Activated gamma-delta T cell treated with Interleukin-2 at 50 U/mL for 16 hours (primary cell): ENCODE results near the gene MYRF.

ENCODE experiments used
- DNase-seq: peaks from one replicate; pipeline ENCODE4 v3.0.0-alpha.2; 2020

MYRF gene

DNA sequence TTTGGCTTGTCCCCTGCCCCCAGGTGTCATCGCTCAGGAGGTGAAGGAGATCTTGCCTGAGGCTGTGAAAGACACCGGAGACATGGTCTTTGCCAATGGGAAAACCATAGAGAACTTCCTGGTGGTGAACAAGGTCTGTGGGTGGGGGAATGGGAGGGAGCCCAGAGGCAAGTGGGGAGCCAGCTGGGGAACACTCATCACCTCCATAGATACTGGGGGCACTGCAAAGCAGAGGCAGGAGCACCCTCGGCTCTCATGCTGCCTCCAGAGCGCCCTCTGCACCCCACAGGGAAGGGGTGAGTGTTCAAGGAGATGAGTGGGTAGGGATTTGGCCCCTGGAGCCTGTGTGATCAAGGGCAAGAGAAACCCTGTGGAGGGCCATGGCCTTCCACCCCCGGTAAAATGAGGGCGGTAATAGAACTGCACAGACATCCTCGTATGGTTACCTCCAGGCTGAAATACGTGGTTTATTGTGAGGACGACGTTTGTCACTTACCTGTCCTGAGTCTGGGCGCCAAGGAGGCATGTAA, 26.0 kb downstream of the MYRF start:
- DNase-seq, result no peak

- DNase-seq, result no peak
Measured at GRCh38 chr11:61778920-61779650, 26.6 kb downstream of the MYRF start.

DNA sequence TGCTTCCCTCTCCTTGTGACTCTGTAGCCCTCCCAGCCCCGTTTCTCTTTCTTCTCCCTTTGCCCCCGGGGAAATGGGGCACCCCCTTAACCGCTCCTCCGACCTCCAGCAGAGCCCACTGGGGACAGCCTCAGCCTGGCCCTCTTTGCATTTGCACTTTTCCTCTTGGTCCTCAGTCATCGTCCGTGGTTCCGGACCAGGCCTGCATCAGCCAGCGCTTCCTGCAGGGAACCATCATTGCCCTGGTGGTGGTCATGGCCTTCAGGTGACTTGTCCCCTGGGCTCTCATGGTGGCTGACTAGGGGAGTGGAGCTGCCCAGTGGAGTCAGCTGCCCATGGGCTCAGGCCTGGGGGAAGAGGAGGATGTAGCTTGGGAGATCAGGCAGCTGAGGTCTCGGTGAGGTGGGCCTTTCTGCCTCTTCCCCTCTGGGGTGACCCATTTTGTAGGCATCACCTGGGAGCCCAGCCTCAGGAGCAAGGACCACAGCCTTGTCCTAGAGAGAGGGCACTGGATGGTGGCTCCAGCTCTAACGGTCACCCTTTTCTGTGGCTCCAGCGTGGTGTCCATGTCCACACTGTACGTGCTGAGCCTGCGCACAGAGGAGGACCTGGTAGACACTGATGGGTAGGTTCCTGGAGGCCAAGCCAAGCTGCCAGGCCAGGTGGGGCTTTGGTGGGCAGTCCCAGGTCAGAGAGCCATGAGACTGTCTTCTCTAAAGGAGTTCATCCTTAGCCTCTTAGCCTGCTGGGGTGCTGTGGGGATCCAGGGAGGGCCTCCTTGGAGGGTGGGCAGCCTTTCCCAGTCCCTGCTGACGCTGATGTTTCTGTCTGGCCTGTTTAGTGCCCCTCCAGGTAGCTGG, 27.5 kb downstream of the MYRF start:
- DNase-seq, result no peak

DNA sequence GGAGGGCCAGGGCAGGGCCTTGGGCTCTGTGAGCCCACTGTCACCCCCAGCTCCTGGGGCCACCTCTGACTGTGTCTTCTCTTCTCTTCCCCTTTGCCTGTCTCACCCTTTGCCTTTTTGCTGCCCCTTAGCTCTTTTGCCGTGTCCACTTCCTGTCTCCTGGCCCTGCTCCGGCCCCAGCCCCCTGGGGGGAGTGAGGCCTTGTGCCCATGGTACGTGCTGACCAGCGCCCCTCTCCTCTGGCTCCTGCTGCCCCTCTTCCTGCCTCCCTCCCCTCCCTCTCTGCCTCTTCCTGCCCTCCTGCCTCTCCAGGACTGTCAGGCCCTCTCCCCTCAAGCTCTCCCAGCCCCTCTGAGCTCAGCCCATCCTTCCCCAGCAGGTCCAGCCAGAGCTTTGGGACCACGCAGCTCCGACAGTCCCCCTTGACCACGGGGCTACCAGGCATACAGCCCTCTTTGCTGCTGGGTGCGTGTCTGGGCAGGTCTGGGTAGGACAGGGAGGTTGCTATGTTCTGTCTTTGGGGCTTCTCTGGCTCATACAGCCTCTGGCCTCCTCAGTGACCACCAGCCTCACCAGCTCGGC, 28.2 kb downstream of the MYRF start:
- no peak for DNase-seq

DNA sequence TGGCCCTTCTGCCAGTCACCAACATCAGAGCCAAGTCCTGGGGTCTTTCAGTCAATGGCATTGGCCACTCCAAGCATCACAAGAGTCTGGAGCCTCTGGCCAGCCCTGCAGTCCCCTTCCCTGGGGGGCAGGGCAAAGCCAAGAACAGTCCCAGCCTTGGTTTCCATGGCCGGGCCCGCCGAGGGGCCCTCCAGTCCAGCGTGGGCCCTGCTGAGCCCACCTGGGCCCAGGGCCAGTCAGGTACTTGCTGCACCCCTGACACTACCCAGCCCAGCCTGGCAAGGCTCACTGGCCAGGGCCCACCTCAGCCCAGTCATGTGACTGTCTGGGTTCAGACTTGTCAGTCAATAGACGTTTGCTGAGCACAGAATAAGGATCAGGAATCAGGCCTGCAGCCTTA, 29.1 kb downstream of the MYRF start:
- DNase-seq, result no peak

- DNase-seq, result no peak
Measured at GRCh38 chr11:61782299-61782698, 29.9 kb downstream of the MYRF start.

- DNase-seq, result no peak
Measured at GRCh38 chr11:61782841-61783240, 30.4 kb downstream of the MYRF start.

GRCh38 chr11:61783717-61784505, 31.5 kb downstream of the MYRF start:
- DNase-seq, result no peak

GRCh38 chr11:61784506-61784805, 32.0 kb downstream of the MYRF start:
- no peak for DNase-seq

- DNase-seq, result no peak
Measured at GRCh38 chr11:61785837-61786402, 33.5 kb downstream of the MYRF start.

DNA sequence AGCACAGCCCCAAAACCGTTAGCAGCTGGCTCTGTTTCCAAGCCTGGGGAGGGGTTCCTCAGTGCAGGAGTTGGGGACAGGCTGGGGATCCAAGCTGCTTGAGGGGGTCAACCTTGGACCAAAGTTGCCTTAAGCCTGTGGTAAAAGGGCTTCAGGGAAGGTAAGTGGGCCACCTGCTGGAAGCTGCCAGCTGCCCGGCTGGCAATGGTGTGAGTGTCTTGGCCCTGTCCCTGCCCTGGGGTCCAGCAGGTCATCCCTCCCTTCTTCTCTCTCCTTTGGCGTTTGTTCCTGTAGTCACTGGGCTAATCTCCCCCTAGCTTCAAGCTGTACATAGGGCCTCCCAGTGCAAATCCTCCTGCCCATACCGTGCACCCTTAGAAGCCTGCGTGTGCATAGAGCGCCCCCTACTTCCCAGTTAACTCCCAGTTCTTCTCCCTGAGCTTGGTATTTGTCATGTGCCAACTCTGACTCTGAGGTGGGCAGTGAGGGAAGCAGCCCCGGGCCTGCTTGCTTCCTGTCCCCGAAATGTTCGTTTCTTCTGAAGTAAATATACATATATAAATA, 35.6 kb downstream of the MYRF start:
- no peak for DNase-seq

DNA sequence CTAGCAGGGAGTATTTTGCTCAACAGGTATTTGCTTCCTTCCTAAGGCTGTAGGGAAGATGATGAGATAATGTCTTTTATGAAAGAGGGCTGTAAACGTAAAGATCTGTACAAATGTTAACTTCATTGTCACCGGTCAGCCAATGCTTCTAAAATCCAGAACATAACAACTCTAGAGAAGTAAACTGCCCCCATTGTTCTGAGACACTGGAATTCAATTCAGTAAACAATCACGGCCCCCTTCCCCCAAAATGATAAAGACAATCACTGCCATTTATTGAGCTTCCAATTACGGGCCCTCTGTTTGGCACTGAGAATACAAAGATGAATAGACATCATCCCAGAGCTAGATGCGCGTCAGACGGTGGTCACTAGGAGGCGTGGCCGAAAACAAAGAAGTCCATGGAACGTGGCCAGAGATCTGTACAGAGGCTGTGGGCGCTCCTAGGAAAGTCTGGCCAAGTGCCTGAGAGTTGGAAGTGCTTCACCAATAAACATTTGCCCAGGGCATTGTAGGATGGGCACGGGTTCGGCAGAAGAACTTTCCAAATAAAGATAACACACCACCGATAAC, 39.4 kb downstream of the MYRF start:
- no peak for DNase-seq

GRCh38 chr11:61792310-61793082, 40.1 kb downstream of the MYRF start, which contains the start of the genes FEN1 and TMEM258:
TSS of gene FEN1 (plus strand) at chr11:61792911. CDS start at chr11:61795362, 2,451 bp downstream.
TSS of gene TMEM258 (minus strand) at chr11:61792599. CDS start at chr11:61792558, 41 bp downstream.
- DNase-seq, result peak; percentile 81

DNA sequence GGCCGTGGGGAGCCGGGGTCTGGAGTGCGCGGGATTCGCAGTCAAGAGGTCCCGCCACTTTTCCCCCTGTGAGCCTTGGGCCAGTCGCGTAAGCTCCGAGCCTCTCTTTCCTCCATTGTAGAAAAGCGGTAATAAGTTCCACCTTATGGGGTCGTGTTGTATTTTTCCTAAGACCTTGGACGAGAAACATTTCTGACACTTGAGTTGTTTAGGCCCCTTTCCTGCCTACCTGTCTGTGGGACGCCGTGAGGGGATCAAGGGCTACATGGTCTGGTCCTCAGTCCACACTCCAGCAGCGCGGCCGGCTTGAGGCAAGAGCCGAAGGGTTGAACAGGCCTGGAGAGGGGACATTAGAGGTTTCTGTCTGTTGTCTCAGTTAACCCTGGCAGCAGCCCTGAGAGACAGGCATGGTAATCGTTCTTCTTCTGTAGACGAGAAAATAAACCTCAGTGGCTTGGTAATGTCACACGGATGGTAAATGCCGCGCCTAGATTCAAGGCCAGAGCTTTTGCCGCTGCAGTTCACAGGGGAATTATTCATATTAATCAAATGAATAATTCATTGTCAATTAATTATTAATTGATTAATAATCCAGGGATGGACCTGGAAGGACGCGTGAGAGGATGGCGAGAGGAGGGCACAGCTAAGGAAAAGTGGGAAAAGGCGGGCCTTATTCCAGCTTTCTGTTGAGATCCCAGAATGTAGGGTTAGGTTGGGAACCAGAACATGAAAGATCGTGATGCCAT, 40.8 kb downstream of the MYRF start:
- DNase-seq, result no peak

- no peak for DNase-seq
Measured at GRCh38 chr11:61793829-61794204, 41.4 kb downstream of the MYRF start.

DNA sequence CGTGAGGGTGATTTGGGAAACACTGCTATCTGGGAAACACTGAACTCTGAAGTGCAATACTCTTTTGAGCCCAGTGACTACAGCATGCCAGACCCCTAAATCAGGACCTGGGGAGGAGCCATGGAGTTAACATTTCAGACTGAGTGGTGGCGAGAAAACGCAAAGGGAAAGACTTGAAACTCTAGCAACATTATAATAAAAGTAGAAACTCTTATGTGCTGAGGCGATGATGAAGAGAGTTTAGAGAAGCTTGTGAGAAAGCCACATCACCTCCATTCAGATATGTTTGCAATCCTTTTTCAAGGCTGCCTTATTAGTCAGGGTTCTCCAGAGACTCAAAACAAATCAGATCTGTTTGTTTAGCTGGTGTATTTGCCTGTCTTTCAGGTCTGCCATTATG, 42.1 kb downstream of the MYRF start:
- DNase-seq, result no peak

DNA sequence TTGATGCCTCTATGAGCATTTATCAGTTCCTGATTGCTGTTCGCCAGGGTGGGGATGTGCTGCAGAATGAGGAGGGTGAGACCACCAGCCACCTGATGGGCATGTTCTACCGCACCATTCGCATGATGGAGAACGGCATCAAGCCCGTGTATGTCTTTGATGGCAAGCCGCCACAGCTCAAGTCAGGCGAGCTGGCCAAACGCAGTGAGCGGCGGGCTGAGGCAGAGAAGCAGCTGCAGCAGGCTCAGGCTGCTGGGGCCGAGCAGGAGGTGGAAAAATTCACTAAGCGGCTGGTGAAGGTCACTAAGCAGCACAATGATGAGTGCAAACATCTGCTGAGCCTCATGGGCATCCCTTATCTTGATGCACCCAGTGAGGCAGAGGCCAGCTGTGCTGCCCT, 43.0 kb downstream of the MYRF start:
- DNase-seq, result no peak

DNA sequence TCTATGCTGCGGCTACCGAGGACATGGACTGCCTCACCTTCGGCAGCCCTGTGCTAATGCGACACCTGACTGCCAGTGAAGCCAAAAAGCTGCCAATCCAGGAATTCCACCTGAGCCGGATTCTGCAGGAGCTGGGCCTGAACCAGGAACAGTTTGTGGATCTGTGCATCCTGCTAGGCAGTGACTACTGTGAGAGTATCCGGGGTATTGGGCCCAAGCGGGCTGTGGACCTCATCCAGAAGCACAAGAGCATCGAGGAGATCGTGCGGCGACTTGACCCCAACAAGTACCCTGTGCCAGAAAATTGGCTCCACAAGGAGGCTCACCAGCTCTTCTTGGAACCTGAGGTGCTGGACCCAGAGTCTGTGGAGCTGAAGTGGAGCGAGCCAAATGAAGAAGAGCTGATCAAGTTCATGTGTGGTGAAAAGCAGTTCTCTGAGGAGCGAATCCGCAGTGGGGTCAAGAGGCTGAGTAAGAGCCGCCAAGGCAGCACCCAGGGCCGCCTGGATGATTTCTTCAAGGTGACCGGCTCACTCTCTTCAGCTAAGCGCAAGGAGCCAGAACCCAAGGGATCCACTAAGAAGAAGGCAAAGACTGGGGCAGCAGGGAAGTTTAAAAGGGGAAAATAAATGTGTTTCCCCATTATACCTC, 43.6 kb downstream of the MYRF start:
- no peak for DNase-seq

DNA sequence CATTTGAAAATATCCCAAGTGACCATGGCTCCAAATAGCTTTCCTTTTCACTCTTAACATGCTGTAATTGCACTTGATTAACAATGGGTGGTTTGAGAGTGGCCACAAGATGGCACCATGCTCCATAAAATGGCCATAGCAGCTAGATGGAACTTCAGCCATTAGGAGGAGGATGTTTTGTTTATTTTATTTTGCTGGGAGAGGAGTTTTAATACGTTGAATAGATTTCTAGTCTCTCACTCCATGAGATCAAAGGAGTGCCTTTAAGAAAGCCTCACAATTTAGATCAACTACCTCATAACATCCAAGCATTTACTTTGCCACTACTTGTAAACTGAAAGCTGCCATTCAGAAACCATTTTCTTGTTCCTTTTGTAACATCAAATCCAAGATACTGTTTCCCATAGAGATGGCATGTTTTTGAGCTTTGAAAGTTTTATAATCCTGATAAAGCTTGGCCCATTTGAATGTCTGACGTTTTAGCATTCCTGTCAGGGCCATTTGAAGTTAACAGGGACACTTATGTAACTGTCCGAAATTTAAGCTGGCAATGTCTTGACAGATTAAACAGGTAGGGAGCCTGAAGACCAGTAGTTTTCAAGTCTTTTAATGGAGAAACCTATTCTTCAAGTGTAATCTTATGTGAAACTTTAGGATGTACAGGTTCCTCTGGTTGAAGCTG, 45.0 kb downstream of the MYRF start:
- DNase-seq, result peak; percentile 76
